HG03442 (cell line): ENCODE measurements around the gene TRAF3IP1.

Experiments used
- ATAC-seq: cut with Tn5 transposase; IDR thresholded peaks from one replicate; pipeline ENCODE4 v1.9.1; 2021; ENCODE audit warnings: mild to moderate bottlenecking, moderate library complexity; ENCODE audit not compliant: unreplicated experiment

The TRAF3IP1 gene

DNA sequence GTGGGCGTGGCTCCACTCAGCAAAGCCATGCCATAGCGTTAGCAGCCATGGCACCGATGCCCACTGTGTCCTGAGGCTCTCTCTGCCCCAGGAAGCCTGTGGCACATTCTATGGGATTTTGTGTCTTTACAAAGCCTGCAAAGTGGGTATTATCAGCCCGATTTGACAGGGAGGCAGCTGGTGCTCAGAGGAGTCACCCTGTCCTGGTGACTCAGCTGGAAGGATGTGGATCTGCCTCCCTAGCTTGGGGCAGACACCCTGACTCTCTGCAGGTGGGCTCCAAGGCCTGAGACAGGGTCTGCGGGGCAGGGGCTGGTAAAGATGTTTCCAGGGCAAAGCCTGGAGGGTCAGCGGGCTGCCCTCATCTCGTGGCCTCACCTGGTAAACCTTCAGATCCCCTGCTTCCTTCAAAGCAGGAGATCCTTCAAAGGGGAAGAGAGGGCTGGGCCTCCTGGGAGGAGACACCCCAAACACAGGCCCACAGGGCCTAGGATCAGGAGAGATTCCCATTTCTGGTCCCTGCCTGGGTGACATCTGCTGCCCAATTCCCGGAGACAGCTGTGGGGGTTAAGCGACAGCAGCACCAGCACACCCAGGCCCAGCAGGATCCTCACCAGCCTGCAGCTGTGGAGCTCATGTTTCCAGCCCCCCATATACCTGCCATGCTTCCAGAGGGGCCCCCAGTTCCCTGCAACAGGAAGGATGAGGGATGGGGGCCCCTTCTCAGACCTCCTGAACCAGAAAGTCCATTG is 103.4 kb downstream of the TRAF3IP1 start:
- no peak for ATAC-seq

GRCh38 chr2:238424313-238424700 is 104.0 kb downstream of the TRAF3IP1 start:
- no peak for ATAC-seq

GRCh38 chr2:238425505-238425978 is 105.2 kb downstream of the TRAF3IP1 start:
- no peak for ATAC-seq

- ATAC-seq: peak; percentile 8
These were observed 105.8 kb downstream of the TRAF3IP1 start for GRCh38 chr2:238425979-238426567.

- peak; percentile 79 for ATAC-seq
These were observed 106.5 kb downstream of the TRAF3IP1 start, which contains the start of gene ASB1 for GRCh38 chr2:238426568-238427434. TSS of gene ASB1 (plus strand) at chr2:238426927. CDS start at chr2:238427071, 144 bp downstream.

- ATAC-seq: peak; percentile 4
These were observed 107.3 kb downstream of the TRAF3IP1 start for GRCh38 chr2:238427435-238428162.

- no peak for ATAC-seq
These were observed 108.5 kb downstream of the TRAF3IP1 start for GRCh38 chr2:238428866-238429265.

DNA sequence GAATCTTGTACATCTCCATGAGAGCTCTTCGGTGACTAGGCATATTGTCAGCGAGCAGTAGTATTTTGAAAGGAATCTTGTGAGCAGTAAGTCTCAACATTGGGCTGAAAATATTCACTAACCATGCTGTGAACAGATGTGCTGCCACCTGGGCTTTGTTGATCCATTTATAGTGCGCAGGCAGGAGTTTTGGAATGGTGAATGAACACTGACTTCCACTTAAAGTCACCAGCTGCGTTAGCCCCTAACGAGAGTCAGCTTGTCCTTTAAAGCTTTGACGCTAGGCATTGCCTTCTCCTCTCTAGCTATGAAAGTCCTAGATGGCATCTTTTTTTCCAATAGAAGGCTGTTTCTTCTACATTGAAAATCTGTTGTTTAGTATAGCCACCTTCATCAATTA is 110.5 kb downstream of the TRAF3IP1 start:
- ATAC-seq: no peak

DNA sequence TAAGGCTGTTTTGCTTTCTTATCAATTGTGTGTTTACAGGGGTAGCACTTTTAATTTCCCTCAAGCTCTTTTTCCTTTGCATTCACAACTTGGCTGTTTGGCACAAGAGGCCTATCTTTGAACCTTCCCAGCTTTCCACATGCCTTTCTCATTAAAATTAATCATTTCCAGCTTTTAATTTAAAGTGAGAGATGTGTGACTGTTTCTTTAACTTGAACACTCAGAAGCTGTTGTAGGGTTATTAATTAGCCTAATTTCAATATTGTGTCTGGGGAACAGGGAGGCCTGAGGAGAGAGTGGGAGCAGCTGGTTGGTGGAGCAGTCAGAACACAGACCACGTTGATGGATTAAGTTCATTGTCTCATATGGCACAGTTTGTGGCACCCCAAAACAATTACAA is 111.1 kb downstream of the TRAF3IP1 start:
- ATAC-seq: no peak

GRCh38 chr2:238433300-238433915 is 113.1 kb downstream of the TRAF3IP1 start:
- no peak for ATAC-seq

DNA sequence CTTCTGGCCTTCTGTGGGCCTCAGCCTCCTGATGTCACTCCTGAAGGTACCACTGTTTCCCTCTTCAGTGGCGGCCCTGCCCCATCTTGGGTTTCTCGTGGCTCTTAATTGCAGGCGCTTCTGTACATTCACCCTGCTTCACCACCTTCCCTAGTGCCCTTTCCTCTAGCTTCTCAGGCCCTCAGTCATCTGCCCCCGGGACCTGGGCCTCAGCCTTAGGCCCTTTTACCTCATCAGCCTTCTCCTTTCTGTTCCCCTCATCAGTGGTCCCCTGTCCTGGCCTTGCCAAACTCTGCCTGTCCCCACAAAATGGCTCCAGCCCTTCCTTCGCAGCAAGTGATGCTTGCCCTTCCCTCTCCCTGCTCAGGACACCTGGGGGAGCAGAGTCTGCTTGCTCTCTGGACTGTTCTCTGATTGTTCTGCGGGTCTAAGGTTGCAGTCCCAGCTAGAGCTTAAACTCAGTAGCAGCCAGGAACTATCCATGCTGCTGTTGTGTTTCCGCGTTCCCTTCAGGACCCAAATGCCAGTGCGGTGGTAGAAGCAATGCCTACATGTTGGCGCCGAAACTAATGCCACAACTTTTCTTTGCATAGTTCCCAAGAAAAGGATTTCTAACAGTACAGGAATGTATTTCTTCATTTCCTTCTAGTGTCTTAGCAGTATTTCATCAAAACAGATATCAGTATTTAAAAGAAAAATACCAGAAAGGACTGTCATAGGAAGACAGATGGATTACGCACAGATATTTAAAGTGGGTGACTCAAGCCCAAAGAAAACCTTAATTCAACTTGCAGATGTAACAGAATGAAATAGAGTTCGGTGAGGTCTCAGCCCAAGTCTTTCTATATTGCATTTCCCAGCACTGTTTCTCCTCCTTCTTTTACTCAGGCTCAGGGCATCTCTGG is 113.9 kb downstream of the TRAF3IP1 start:
- no peak for ATAC-seq

DNA sequence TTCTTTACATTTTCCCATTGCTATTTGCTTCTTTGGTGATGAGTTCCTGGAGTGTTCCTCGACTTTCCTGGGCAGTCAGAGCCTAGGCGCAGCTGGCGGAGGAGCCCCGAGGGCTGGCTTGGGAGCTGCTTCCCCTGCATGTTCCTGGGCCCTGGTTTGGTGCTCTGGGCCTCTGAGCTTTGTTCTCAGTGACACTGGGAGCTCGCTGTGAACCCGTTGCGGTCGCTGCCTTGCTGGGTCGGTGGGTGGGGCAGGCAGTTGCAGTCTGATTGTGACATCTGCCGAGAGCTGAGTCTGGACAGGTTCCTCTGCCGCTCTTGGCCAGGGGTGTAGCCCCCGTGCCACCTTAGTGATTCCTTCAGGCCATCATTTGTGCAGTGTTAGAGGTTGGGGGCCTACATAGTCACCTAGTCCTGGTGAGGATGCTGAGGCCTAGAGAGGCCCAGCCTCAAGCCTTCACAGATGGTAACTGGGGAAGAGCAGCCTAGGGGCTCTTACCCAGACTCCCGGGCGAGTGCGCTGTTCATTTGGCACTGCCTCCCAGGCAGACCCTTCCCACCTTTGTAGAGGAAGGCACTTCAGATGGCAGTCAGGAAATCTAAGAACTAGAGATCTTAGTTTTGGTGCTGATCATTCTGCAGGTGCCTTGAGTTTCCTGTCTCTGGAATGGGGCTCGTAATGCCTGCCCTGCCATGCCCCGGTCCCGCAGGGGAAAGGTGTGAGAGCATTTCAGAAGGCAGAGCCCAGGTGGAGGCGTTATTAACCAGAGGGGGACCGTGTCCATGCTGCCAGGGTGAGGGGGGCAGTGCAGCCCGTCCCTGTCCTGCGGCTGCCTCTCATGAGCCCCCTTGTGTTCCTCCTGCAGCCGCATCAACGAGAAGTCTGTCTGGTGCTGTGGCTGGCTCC is 114.8 kb downstream of the TRAF3IP1 start:
- ATAC-seq: no peak

- ATAC-seq: no peak
These were observed 115.4 kb downstream of the TRAF3IP1 start for GRCh38 chr2:238435752-238436096.

- ATAC-seq: no peak
These were observed 118.8 kb downstream of the TRAF3IP1 start for GRCh38 chr2:238438856-238439849.

DNA sequence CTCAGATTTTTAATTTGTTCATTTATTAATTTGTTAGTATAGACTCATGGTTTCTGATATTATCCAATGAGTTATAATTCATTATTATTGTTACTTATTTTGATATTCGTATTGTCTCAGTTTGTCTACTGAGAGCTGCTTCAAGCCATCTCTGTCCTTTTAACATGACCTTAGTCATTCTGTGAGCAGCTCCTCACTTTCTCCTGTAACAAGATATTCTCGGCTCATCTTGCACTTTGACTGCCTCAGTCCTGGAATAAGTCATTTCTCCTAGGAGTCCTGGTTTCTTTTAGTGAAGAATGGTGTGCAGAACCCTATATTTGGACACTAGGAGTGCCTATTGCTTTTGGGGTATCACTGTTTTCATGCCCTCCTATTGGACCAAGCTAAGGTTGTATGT is 119.6 kb downstream of the TRAF3IP1 start:
- no peak for ATAC-seq

DNA sequence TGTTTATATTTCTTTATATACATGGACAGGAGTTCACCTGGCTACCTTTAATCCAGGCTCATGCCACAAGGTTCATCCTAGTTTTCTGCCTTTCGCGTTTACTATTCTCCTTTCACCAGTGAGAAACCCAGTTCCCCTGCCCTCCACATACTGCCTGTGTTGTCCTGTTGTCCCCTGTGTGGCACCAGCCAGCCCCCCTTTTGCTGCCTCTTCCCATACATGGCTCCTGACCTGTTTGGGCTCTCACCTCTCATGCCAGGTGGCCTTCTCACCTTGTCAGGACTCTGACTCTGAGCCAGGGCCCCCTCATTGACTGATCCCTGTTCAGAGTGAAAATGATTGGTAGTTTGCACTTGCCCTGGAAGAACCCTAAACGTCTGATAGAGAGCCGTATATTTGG is 120.0 kb downstream of the TRAF3IP1 start:
- no peak for ATAC-seq

GRCh38 chr2:238440767-238441166 is 120.4 kb downstream of the TRAF3IP1 start:
- ATAC-seq: no peak
